OCI-LY7 (cell line): ENCODE results near the gene PDE11A.

Experiments used
- CTCF ChIP-seq: fragments of 200-600 bp; sonication (generic); conservative IDR thresholded peaks from 2 replicates; pipeline ENCODE4 v1.5.1; 2014; ENCODE audit warnings: mild to moderate bottlenecking, antibody characterized with exemption, low read length, moderate library complexity, mixed read lengths
- EZH2phosphoT487 ChIP-seq: fragments of 200-600 bp; sonication (generic); IDR thresholded peaks from 2 replicates; pipeline ENCODE4 v1.6.1; 2018; ENCODE audit warnings: low read depth, borderline replicate concordance, mild to moderate bottlenecking, mixed run types, antibody characterized with exemption, low read length, moderate library complexity, mixed read lengths

GRCh38 chr2:177603768-177604167 lies 468.8 kb downstream of the PDE11A start:
- TF ChIP-seq CTCF (no peak), EZH2phosphoT487 (no peak)
